ENCODE data around the gene C11orf21. TPM values are rescaled to one million over a fixed set of nuclear protein-coding genes. Genes with fewer than 3 reads are reported as not detected.

The C11orf21 gene
- polyA plus RNA-seq, 1 donor (not counting 4 experiments of a cell fraction or from before 2014, with no cell fraction given) = not detected

- Histone ChIP-seq H4K20me1 (ENCODE audit: control insufficient read depth, extremely low read depth, insufficient read depth, low read length) (no peaks in the 10 kb centered on the region), H3K36me3 (ENCODE audit: control insufficient read depth in 2 of 2, extremely low read depth in 1 of 2, insufficient read depth in 2 of 2, low read length in 2 of 2) (no peaks in the 10 kb centered on the region), H3K4me1 (ENCODE audit: control insufficient read depth, extremely low read depth, insufficient read depth, low read length) (no peaks in the 10 kb centered on the region), H3K4me2 (ENCODE audit: control insufficient read depth, extremely low read depth, insufficient read depth, low read depth, low read length) (no peak overlapping the region), H3K4me3 (ENCODE audit: control insufficient read depth in 2 of 3, extremely low read depth in 1 of 3, insufficient read depth in 2 of 3, low read depth in 1 of 3, low read length in 3 of 3) (no peak overlapping the region), H3K9ac (ENCODE audit: control insufficient read depth, extremely low read depth, insufficient read depth, low read length) (no peak overlapping the region), H3K27me3 (ENCODE audit: control insufficient read depth, extremely low read depth, insufficient read depth, low read length) (peaks cover 11% of the 10 kb centered on the region), H3K79me2 (ENCODE audit: control insufficient read depth, insufficient read depth, low read length) (no peaks in the 10 kb centered on the region), H3K27ac (ENCODE audit: control insufficient read depth, insufficient read depth, low read length) (no peak overlapping the region), H3K9me1 (ENCODE audit: control insufficient read depth, extremely low read depth, insufficient read depth, low read length) (no peaks in the 10 kb centered on the region), H2AFZ (ENCODE audit: control insufficient read depth, low read length) (no peak overlapping the region), H3K9me3 (ENCODE audit: control insufficient read depth, low read depth, low read length) (no peaks in the 10 kb centered on the region)
- dilution Hi-C loops (cut with MboI; ENCODE audit: extremely low pct_ligation_motif_present, low sequenced_read_pairs) = no loop called here
- FAIRE-seq (no peak), DNase-seq (ENCODE audit: low read depth, low spot score) (no peak)
- TF ChIP-seq EZH2 (IDR thresholded peaks at IDR 0.05; ENCODE audit: low read length) = no peak
- TF ChIP-seq CTCF (optimal IDR thresholded peaks at IDR 0.05 in 1 of 3, IDR thresholded peaks at IDR 0.05 in 1 of 3, conservative IDR thresholded peaks at IDR 0.05 in 1 of 3; ENCODE audit: extremely low read depth in 1 of 3, insufficient read depth in 2 of 3, low read length in 3 of 3) = no peak
Measured at GRCh38 chr11:2302306-2302895, 683 bp upstream of the C11orf21 start.

GRCh38 chr11:2300936-2301630 lies 635 bp downstream of the C11orf21 start:
- Histone ChIP-seq H2AFZ (ENCODE audit: control insufficient read depth, low read length) (no peak overlapping the region), H3K4me2 (ENCODE audit: control insufficient read depth, extremely low read depth, insufficient read depth, low read depth, low read length) (no peak overlapping the region), H3K36me3 (ENCODE audit: control insufficient read depth in 2 of 2, extremely low read depth in 1 of 2, insufficient read depth in 2 of 2, low read length in 2 of 2) (no peaks in the 10 kb centered on the region), H3K9me1 (ENCODE audit: control insufficient read depth, extremely low read depth, insufficient read depth, low read length) (no peaks in the 10 kb centered on the region), H3K9ac (ENCODE audit: control insufficient read depth, extremely low read depth, insufficient read depth, low read length) (no peak overlapping the region), H3K27ac (ENCODE audit: control insufficient read depth, insufficient read depth, low read length) (no peak overlapping the region), H3K27me3 (ENCODE audit: control insufficient read depth, extremely low read depth, insufficient read depth, low read length) (peaks cover 11% of the 10 kb centered on the region), H3K79me2 (ENCODE audit: control insufficient read depth, insufficient read depth, low read length) (no peaks in the 10 kb centered on the region), H3K4me1 (ENCODE audit: control insufficient read depth, extremely low read depth, insufficient read depth, low read length) (no peaks in the 10 kb centered on the region), H3K4me3 (ENCODE audit: control insufficient read depth in 2 of 3, extremely low read depth in 1 of 3, insufficient read depth in 2 of 3, low read depth in 1 of 3, low read length in 3 of 3) (no peak overlapping the region), H3K9me3 (ENCODE audit: control insufficient read depth, low read depth, low read length) (no peaks in the 10 kb centered on the region), H4K20me1 (ENCODE audit: control insufficient read depth, extremely low read depth, insufficient read depth, low read length) (no peaks in the 10 kb centered on the region)
- dilution Hi-C loops (cut with MboI; ENCODE audit: extremely low pct_ligation_motif_present, low sequenced_read_pairs) = no loop called here
- TF ChIP-seq CTCF (optimal IDR thresholded peaks at IDR 0.05 in 1 of 3, IDR thresholded peaks at IDR 0.05 in 1 of 3, conservative IDR thresholded peaks at IDR 0.05 in 1 of 3; ENCODE audit: extremely low read depth in 1 of 3, insufficient read depth in 2 of 3, low read length in 3 of 3) = no peak
- no peak for TF ChIP-seq EZH2 (IDR thresholded peaks at IDR 0.05; ENCODE audit: low read length)
- DNase-seq (ENCODE audit: low read depth, low spot score) (no peak), FAIRE-seq (no peak)
